ENCODE data around the gene TEKT5. TPM values are rescaled to one million over a fixed set of nuclear protein-coding genes. Genes with fewer than 3 reads are reported as not detected.

TEKT5 gene
- total and polyA plus RNA-seq, 4 donors = 0.13 to 0.92 TPM; not detected in 2

DNA sequence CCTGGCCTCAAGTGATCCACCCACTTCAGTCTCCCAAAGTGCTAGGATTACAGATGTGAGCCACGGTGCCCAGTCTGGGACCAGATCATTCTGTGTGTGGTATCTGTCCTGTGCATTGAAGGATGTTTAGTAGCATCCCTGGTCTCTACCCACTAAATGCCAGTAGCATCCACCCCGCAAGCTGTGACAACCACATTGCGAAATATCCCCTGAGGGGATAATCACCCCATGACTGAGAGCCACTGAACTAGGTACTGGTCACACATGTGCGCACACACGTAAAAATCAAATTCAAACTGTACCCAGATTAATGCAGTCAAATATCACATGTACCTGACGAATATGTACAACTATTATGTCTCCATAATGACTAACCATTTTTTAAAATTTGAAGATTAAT is 35.8 kb downstream of the TEKT5 start:
- TF ChIP-seq EGR1 (IDR thresholded peaks at IDR 0.05; ENCODE audit: low read depth in 2 of 2) = no peak
- TF ChIP-seq, protein P1, sequence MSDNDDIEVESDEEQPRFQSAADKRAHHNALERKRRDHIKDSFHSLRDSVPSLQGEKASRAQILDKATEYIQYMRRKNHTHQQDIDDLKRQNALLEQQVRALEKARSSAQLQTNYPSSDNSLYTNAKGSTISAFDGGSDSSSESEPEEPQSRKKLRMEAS (IDR thresholded peaks at IDR 0.05) = no peak
- TF ChIP-seq HNF4A (conservative IDR thresholded peaks at IDR 0.05) = no peak
- TF ChIP-seq GABPA (IDR thresholded peaks at IDR 0.05 in 1 of 2, conservative IDR thresholded peaks at IDR 0.05 in 1 of 2) = no peak
- no peak for TF ChIP-seq YY1 (IDR thresholded peaks at IDR 0.05)
- no peak for TF ChIP-seq TAF1 (conservative IDR thresholded peaks at IDR 0.05)
- TF ChIP-seq, protein P2, sequence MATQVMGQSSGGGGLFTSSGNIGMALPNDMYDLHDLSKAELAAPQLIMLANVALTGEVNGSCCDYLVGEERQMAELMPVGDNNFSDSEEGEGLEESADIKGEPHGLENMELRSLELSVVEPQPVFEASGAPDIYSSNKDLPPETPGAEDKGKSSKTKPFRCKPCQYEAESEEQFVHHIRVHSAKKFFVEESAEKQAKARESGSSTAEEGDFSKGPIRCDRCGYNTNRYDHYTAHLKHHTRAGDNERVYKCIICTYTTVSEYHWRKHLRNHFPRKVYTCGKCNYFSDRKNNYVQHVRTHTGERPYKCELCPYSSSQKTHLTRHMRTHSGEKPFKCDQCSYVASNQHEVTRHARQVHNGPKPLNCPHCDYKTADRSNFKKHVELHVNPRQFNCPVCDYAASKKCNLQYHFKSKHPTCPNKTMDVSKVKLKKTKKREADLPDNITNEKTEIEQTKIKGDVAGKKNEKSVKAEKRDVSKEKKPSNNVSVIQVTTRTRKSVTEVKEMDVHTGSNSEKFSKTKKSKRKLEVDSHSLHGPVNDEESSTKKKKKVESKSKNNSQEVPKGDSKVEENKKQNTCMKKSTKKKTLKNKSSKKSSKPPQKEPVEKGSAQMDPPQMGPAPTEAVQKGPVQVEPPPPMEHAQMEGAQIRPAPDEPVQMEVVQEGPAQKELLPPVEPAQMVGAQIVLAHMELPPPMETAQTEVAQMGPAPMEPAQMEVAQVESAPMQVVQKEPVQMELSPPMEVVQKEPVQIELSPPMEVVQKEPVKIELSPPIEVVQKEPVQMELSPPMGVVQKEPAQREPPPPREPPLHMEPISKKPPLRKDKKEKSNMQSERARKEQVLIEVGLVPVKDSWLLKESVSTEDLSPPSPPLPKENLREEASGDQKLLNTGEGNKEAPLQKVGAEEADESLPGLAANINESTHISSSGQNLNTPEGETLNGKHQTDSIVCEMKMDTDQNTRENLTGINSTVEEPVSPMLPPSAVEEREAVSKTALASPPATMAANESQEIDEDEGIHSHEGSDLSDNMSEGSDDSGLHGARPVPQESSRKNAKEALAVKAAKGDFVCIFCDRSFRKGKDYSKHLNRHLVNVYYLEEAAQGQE (IDR thresholded peaks at IDR 0.05) = no peak
- H3K27ac ChIP-seq (ENCODE audit: low read depth in 1 of 2, low read length in 2 of 2) = no peak overlapping the region
- 96% methylated on average over 6 of the region's 6 CpGs for WGBS
- H3K36me3 ChIP-seq (ENCODE audit: control insufficient read depth in 4 of 4, insufficient read depth in 3 of 4, low read depth in 1 of 4, low read length in 3 of 4) = no peaks in the 10 kb centered on the region
- H3K9me3 ChIP-seq (ENCODE audit: control insufficient read depth in 4 of 4, low read length in 3 of 4) = no peaks in the 10 kb centered on the region
- DNase-seq (ENCODE audit: low spot score) = no peak
- H3K4me3 ChIP-seq (ENCODE audit: low read depth in 1 of 3, low read length in 3 of 3) = no peak overlapping the region
- peaks cover 0 to 3% (median 1%) of the 10 kb centered on the region in 4 donors for H3K4me1 ChIP-seq (ENCODE audit: control insufficient read depth in 4 of 4, insufficient read depth in 4 of 4, low read length in 3 of 4)
- H3K27me3 ChIP-seq (ENCODE audit: control insufficient read depth in 4 of 4, insufficient read depth in 4 of 4, low read length in 3 of 4) = no peaks in the 10 kb centered on the region
- no peak overlapping the region for H3K9ac ChIP-seq (ENCODE audit: low read depth in 1 of 2, low read length in 2 of 2)

DNA sequence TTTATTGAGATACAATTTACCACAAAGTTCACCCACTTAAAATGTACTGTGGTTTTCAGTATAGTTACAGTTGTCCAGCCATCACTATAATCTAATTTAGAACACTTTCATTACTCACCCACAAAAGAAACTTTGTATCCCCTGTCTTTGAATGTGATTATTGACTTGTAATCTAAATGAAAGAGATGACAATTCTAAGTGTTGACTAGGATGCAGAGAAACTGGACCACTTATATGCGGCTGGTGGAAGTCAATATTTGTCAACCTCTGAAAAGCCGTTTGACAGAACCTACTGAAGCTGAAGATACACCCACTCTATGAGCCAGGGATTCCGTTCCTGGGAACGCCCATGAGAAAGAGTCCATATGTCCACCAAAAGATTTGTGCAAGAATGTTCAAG is 36.8 kb downstream of the TEKT5 start:
- H3K9ac ChIP-seq (ENCODE audit: low read depth in 1 of 2, low read length in 2 of 2) = no peak overlapping the region
- H3K27ac ChIP-seq (ENCODE audit: low read depth in 1 of 2, low read length in 2 of 2) = no peak overlapping the region
- 92% methylated on average over 4 of the region's 4 CpGs for WGBS
- H3K4me1 ChIP-seq (ENCODE audit: control insufficient read depth in 4 of 4, insufficient read depth in 4 of 4, low read length in 3 of 4) = peaks cover 2 to 9% (median 5%) of the 10 kb centered on the region in 4 donors
- H3K27me3 ChIP-seq (ENCODE audit: control insufficient read depth in 4 of 4, insufficient read depth in 4 of 4, low read length in 3 of 4) = no peaks in the 10 kb centered on the region
- no peak overlapping the region for H3K4me3 ChIP-seq (ENCODE audit: low read depth in 1 of 3, low read length in 3 of 3)
- no peak for DNase-seq (ENCODE audit: low spot score)
- H3K36me3 ChIP-seq (ENCODE audit: control insufficient read depth in 4 of 4, insufficient read depth in 3 of 4, low read depth in 1 of 4, low read length in 3 of 4) = no peaks in the 10 kb centered on the region
- no peaks in the 10 kb centered on the region for H3K9me3 ChIP-seq (ENCODE audit: control insufficient read depth in 4 of 4, low read length in 3 of 4)
- TF ChIP-seq EGR1 (IDR thresholded peaks at IDR 0.05; ENCODE audit: low read depth in 2 of 2) (no peak), SP1 (IDR thresholded peaks at IDR 0.05) (no peak), GABPA (IDR thresholded peaks at IDR 0.05 in 1 of 2, conservative IDR thresholded peaks at IDR 0.05 in 1 of 2) (no peak), TAF1 (conservative IDR thresholded peaks at IDR 0.05) (no peak), RXRA (IDR thresholded peaks at IDR 0.05) (no peak), YY1 (IDR thresholded peaks at IDR 0.05) (no peak), RAD21 (IDR thresholded peaks at IDR 0.05) (no peak), FOXA1 (IDR thresholded peaks at IDR 0.05) (no peak), HNF4A (conservative IDR thresholded peaks at IDR 0.05) (no peak), HNF4G (IDR thresholded peaks at IDR 0.05) (no peak), JUND (IDR thresholded peaks at IDR 0.05) (no peak), FOXA2 (IDR thresholded peaks at IDR 0.05) (no peak), NR2F2 (IDR thresholded peaks at IDR 0.05) (no peak)
- TF ChIP-seq, protein P3, sequence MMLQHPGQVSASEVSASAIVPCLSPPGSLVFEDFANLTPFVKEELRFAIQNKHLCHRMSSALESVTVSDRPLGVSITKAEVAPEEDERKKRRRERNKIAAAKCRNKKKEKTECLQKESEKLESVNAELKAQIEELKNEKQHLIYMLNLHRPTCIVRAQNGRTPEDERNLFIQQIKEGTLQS (IDR thresholded peaks at IDR 0.05) = no peak
- TF ChIP-seq, protein P4, sequence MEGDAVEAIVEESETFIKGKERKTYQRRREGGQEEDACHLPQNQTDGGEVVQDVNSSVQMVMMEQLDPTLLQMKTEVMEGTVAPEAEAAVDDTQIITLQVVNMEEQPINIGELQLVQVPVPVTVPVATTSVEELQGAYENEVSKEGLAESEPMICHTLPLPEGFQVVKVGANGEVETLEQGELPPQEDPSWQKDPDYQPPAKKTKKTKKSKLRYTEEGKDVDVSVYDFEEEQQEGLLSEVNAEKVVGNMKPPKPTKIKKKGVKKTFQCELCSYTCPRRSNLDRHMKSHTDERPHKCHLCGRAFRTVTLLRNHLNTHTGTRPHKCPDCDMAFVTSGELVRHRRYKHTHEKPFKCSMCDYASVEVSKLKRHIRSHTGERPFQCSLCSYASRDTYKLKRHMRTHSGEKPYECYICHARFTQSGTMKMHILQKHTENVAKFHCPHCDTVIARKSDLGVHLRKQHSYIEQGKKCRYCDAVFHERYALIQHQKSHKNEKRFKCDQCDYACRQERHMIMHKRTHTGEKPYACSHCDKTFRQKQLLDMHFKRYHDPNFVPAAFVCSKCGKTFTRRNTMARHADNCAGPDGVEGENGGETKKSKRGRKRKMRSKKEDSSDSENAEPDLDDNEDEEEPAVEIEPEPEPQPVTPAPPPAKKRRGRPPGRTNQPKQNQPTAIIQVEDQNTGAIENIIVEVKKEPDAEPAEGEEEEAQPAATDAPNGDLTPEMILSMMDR (IDR thresholded peaks at IDR 0.05; ENCODE audit: low read depth, low read length, missing input control) = no peak
- TF ChIP-seq, protein P5, sequence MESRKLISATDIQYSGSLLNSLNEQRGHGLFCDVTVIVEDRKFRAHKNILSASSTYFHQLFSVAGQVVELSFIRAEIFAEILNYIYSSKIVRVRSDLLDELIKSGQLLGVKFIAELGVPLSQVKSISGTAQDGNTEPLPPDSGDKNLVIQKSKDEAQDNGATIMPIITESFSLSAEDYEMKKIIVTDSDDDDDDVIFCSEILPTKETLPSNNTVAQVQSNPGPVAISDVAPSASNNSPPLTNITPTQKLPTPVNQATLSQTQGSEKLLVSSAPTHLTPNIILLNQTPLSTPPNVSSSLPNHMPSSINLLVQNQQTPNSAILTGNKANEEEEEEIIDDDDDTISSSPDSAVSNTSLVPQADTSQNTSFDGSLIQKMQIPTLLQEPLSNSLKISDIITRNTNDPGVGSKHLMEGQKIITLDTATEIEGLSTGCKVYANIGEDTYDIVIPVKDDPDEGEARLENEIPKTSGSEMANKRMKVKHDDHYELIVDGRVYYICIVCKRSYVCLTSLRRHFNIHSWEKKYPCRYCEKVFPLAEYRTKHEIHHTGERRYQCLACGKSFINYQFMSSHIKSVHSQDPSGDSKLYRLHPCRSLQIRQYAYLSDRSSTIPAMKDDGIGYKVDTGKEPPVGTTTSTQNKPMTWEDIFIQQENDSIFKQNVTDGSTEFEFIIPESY (IDR thresholded peaks at IDR 0.05) = no peak
- TF ChIP-seq, protein P1 (IDR thresholded peaks at IDR 0.05) = no peak
- TF ChIP-seq, protein P2 (IDR thresholded peaks at IDR 0.05) = no peak

Measured in liver (tissue), 9 donors.